Measurements from ENCODE around the gene KIF13A. TPM values are rescaled to one million over a fixed set of nuclear protein-coding genes. Genes with fewer than 3 reads are reported as not detected.
"Not testable (repeated sequence)": the region's sequence is repeated elsewhere in the genome, so short reads cannot be mapped to it uniquely, and the experiment has no call there.

Gene KIF13A
- total RNA-seq, 1 donor from 2014 or later, result 44.4 TPM

DNA sequence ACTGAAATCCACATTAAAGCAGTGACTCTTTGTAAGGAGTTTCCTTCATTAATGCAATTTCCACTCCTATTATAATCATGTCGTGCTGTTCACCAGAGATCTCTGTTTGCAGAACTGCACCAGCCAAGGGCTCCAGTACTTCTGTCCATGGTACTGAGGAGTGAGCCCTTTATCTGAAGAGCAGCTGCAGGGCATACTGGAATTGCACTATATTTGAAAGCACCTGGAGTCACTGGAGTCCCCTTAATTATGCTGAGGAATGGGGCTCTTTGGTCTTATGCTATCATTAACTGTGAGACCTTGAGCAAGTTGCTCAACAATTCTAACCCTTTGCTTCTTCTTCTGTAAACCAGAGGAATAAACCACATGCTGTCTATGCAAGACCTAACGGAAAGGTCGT is 219.0 kb downstream of the KIF13A start:
- Mint-ChIP-seq H3K27me3 (no peaks in the 10 kb centered on the region), H3K4me1 (ENCODE audit: low read depth) (no peaks in the 10 kb centered on the region), H3K9me3 (ENCODE audit: low read depth) (no peaks in the 10 kb centered on the region), H3K36me3 (ENCODE audit: insufficient read depth) (peaks cover 9% of the 10 kb centered on the region), H3K27ac (no peak overlapping the region), H3K4me3 (ENCODE audit: low read depth) (no peak overlapping the region)
- TF ChIP-seq, protein P1, sequence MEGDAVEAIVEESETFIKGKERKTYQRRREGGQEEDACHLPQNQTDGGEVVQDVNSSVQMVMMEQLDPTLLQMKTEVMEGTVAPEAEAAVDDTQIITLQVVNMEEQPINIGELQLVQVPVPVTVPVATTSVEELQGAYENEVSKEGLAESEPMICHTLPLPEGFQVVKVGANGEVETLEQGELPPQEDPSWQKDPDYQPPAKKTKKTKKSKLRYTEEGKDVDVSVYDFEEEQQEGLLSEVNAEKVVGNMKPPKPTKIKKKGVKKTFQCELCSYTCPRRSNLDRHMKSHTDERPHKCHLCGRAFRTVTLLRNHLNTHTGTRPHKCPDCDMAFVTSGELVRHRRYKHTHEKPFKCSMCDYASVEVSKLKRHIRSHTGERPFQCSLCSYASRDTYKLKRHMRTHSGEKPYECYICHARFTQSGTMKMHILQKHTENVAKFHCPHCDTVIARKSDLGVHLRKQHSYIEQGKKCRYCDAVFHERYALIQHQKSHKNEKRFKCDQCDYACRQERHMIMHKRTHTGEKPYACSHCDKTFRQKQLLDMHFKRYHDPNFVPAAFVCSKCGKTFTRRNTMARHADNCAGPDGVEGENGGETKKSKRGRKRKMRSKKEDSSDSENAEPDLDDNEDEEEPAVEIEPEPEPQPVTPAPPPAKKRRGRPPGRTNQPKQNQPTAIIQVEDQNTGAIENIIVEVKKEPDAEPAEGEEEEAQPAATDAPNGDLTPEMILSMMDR (IDR thresholded peaks at IDR 0.05; ENCODE audit: unreplicated experiment), result no peak
- no peak for DNase-seq (ENCODE audit: low spot score, unreplicated experiment)

DNA sequence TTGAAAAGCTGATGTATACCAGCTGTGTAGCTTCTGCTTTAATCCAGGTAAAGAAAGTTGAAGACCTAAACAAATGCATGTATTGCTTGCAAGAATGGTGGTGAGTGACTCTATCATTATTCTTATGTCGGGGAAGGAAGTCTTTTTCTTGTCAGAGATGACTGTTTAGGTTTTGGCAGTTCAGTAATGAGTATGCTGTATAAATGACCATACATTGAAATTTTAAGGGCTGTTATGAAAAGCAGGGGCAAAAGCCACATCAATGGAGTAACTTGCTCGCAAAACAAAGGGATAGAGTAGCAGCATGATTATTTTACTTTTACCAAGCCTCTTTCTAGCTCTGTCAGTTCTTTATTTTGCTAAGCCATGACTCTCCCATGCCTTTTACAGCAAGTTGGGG is 224.8 kb downstream of the KIF13A start:
- H3K9me3 Mint-ChIP-seq (ENCODE audit: low read depth), result no peaks in the 10 kb centered on the region
- H3K4me1 Mint-ChIP-seq (ENCODE audit: low read depth), result no peaks in the 10 kb centered on the region
- no peak overlapping the region for H3K4me3 Mint-ChIP-seq (ENCODE audit: low read depth)
- H3K27ac Mint-ChIP-seq, result no peak overlapping the region
- TF ChIP-seq, protein P1 (IDR thresholded peaks at IDR 0.05; ENCODE audit: unreplicated experiment), result no peak
- peaks cover 3% of the 10 kb centered on the region for H3K36me3 Mint-ChIP-seq (ENCODE audit: insufficient read depth)
- H3K27me3 Mint-ChIP-seq, result no peaks in the 10 kb centered on the region
- no peak for DNase-seq (ENCODE audit: low spot score, unreplicated experiment)

DNA sequence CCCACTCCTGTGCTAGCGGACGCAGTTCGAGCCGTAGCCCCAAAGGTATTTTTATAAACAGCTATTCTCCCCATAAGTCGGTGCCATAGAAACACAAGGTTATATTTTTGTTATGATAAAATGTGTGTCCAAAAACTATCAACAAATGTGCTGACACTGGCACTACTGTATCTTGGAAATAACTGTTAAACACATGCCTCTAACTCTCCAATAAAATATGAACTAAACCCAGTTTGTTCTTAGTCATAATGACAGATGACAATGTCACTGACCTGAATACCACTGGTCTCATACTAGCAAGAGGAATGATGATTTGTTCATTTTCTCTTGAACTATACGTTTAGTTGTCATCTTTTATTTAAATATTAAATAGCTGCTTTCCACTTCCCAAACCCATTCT is 229.3 kb downstream of the KIF13A start:
- no peak overlapping the region for H3K27ac Mint-ChIP-seq
- H3K9me3 Mint-ChIP-seq (ENCODE audit: low read depth), result no peaks in the 10 kb centered on the region
- no peaks in the 10 kb centered on the region for H3K4me1 Mint-ChIP-seq (ENCODE audit: low read depth)
- no peaks in the 10 kb centered on the region for H3K27me3 Mint-ChIP-seq
- DNase-seq (ENCODE audit: low spot score, unreplicated experiment), result no peak
- TF ChIP-seq, protein P1 (IDR thresholded peaks at IDR 0.05; ENCODE audit: unreplicated experiment), result no peak
- no peak overlapping the region for H3K4me3 Mint-ChIP-seq (ENCODE audit: low read depth)
- no peaks in the 10 kb centered on the region for H3K36me3 Mint-ChIP-seq (ENCODE audit: insufficient read depth)

DNA sequence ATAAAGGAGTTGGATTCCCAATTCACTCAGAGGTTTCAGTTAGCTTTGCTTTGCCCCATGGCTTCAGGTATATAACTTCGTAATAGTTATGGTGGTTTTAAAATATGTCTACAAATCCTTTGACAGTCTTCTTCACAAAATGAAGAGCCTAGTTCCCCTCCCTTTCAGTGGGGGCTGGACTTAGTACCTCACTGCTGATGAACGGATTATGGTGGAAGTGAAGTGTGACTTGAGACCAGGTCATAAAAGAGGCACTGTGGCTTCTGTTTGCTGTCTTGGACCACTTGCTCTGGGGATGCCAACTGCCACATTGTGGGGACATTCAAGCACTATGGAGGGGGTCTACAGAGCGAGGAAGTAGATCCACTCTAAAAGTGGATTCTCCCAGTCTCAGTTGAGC is 233.2 kb downstream of the KIF13A start:
- Mint-ChIP-seq H3K27me3 (no peaks in the 10 kb centered on the region), H3K4me3 (ENCODE audit: low read depth) (no peak overlapping the region), H3K9me3 (ENCODE audit: low read depth) (no peaks in the 10 kb centered on the region), H3K4me1 (ENCODE audit: low read depth) (no peaks in the 10 kb centered on the region), H3K27ac (no peak overlapping the region), H3K36me3 (ENCODE audit: insufficient read depth) (no peaks in the 10 kb centered on the region)
- DNase-seq (ENCODE audit: low spot score, unreplicated experiment), result no peak
- TF ChIP-seq, protein P1 (IDR thresholded peaks at IDR 0.05; ENCODE audit: unreplicated experiment), result no peak

DNA sequence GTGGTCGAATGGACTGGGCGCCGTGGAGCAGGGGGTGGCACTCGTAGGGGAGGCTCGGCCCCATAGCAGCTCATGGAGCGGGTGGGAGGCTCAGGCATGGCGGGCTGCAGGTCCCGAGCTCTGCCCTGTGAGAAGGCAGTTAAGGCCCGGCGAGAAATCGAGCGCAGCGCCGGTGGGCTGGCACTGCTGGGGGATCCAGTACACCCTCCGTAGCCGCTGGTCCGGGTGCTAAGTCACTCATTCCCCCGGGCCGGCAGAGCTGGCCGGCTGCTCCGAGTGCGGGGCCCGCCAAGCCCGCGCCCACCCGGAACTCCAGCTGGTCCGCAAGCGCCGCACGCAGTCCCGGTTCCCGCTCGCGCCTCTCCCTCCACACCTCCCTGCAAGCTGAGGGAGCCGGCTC is 242.1 kb downstream of the KIF13A start:
- H3K4me1 Mint-ChIP-seq (ENCODE audit: low read depth); DNase-seq (ENCODE audit: low spot score, unreplicated experiment); H3K27ac Mint-ChIP-seq; H3K4me3 Mint-ChIP-seq (ENCODE audit: low read depth); H3K36me3 Mint-ChIP-seq (ENCODE audit: insufficient read depth); H3K9me3 Mint-ChIP-seq (ENCODE audit: low read depth); H3K27me3 Mint-ChIP-seq: not testable (repeated sequence)

DNA sequence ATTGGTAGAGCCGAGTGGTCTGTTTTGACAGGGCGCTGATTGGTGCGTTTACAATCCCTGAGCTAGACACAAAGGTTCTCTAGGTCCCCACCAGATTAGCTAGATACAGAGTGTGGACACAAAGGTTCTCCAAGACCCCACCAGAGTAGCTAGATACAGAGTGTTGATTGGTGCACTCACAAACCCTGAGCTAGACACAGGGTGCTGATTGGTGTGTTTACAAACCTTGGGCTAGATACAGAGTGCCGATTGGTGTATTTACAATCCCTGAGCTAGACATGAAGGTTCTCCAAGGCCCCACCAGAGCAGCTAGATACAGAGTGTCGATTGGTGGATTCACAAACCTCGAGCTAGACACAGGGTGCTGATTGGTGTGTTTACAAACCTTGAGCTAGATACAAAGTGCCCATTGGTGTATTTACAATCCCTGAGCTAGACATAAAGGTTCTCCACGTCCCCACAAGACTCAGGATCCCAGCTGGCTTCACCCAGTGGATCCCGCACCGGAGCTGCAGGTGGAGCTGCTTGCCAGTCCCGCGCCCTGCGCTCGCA is 242.6 kb downstream of the KIF13A start:
- not testable (repeated sequence) for H3K36me3 Mint-ChIP-seq (ENCODE audit: insufficient read depth); H3K4me3 Mint-ChIP-seq (ENCODE audit: low read depth); DNase-seq (ENCODE audit: low spot score, unreplicated experiment); H3K27ac Mint-ChIP-seq; H3K9me3 Mint-ChIP-seq (ENCODE audit: low read depth); H3K4me1 Mint-ChIP-seq (ENCODE audit: low read depth); H3K27me3 Mint-ChIP-seq
